ENCODE measurements around the gene TIFAB.

DNA sequence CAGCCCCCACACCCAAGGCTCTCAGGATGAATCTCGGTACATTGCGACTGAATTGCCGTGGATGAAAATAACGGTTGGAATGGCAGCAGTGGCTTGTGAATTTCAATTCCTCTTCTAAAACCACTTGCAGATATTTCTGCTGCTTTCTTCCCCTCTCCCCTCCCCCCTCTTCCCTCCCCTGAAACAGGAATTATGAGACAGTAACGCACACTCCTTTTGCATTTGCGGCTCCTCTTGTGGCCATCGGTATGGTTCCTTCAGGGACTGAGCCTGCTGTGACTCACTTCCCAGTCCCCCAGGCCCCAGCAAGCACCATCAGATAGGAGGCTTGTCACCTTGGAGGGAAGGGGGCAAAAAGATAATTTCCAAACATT, 14.7 kb downstream of the TIFAB start:
- TF ChIP-seq, protein P1, sequence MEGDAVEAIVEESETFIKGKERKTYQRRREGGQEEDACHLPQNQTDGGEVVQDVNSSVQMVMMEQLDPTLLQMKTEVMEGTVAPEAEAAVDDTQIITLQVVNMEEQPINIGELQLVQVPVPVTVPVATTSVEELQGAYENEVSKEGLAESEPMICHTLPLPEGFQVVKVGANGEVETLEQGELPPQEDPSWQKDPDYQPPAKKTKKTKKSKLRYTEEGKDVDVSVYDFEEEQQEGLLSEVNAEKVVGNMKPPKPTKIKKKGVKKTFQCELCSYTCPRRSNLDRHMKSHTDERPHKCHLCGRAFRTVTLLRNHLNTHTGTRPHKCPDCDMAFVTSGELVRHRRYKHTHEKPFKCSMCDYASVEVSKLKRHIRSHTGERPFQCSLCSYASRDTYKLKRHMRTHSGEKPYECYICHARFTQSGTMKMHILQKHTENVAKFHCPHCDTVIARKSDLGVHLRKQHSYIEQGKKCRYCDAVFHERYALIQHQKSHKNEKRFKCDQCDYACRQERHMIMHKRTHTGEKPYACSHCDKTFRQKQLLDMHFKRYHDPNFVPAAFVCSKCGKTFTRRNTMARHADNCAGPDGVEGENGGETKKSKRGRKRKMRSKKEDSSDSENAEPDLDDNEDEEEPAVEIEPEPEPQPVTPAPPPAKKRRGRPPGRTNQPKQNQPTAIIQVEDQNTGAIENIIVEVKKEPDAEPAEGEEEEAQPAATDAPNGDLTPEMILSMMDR (tag by site-specific recombination; IDR thresholded peaks at IDR 0.05), result no peak
- TF ChIP-seq ZNF707 (tag by site-specific recombination; IDR thresholded peaks at IDR 0.05) (no peak), ZNF362 (tag by site-specific recombination; IDR thresholded peaks at IDR 0.05) (no peak), ZNF600 (tag by site-specific recombination; IDR thresholded peaks at IDR 0.05) (no peak), YY1 (tag by site-specific recombination; IDR thresholded peaks at IDR 0.05) (no peak), ZSCAN16 (tag by site-specific recombination; IDR thresholded peaks at IDR 0.05) (no peak), BCL11A (tag by site-specific recombination; IDR thresholded peaks at IDR 0.05; ENCODE audit: low read depth) (no peak), ZFP69B (tag by site-specific recombination; IDR thresholded peaks at IDR 0.05) (no peak), HOXA7 (CRISPR knock-in tag; IDR thresholded peaks at IDR 0.05; ENCODE audit: borderline replicate concordance) (no peak), PBX3 (CRISPR knock-in tag; IDR thresholded peaks at IDR 0.05) (no peak)
- TF ChIP-seq, protein P2, sequence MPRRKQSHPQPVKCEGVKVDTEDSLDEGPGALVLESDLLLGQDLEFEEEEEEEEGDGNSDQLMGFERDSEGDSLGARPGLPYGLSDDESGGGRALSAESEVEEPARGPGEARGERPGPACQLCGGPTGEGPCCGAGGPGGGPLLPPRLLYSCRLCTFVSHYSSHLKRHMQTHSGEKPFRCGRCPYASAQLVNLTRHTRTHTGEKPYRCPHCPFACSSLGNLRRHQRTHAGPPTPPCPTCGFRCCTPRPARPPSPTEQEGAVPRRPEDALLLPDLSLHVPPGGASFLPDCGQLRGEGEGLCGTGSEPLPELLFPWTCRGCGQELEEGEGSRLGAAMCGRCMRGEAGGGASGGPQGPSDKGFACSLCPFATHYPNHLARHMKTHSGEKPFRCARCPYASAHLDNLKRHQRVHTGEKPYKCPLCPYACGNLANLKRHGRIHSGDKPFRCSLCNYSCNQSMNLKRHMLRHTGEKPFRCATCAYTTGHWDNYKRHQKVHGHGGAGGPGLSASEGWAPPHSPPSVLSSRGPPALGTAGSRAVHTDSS (tag by site-specific recombination; IDR thresholded peaks at IDR 0.05), result no peak
